Mucosa of descending colon (tissue), 3 donors: ENCODE results near the gene HTR3D. TPM values are rescaled to one million over a fixed set of nuclear protein-coding genes. Genes with fewer than 3 reads are reported as not detected.

Experiments used
- ATAC-seq: fragments of 200-7000 bp; cut with Tn5 transposase; one replicate; pipeline ENCODE4 v1.9.1; 2020; ENCODE audit warnings: mild to moderate bottlenecking, moderate library complexity
- DNase-seq, 3 donors: peaks; one replicate each; pipeline ENCODE4 v3.0.0-alpha.2; 2020
- H3K36me3 ChIP-seq: fragments of 200-600 bp; one replicate; pipeline ENCODE4 v1.8.0; 2021; ENCODE audit warnings: low read depth, mild to moderate bottlenecking
- H3K4me1 ChIP-seq: fragments of 200-600 bp; one replicate; pipeline ENCODE4 v1.8.0; 2021; ENCODE audit warnings: low read depth, mild to moderate bottlenecking
- H3K4me3 ChIP-seq: fragments of 200-600 bp; one replicate; pipeline ENCODE4 v1.8.0; 2021; ENCODE audit warnings: mild to moderate bottlenecking
- H3K9me3 ChIP-seq: fragments of 200-600 bp; one replicate; pipeline ENCODE4 v1.8.0; 2021; ENCODE audit warnings: mild to moderate bottlenecking
- intact Hi-C, 2 donors: fragments of 100-400 bp; cut with DNase I in 1 of 2; cut with micrococcal nuclease in 1 of 2; formaldehyde crosslinking; loops; one replicate each; pipeline versions ENCODE4 v1.11.0 to v1.11.1; 2022; cut with DNase I, micrococcal nuclease
- total RNA-seq, 3 donors: library from RNA; stranded (reverse); fragmentation: NEBNext Ultra II Directional in 2 of 3; extraction: Animal tissue kit (Norgen Biotek cat#: 25700) in 2 of 3; gene quantifications; one replicate each; pipeline versions ENCODE4 v1.2.1 to v1.2.4, GENCODE V29; 2021 to 2023
- TF ChIP-seq, protein P1 (sequence below): fragments of 200-600 bp; IDR thresholded peaks from one replicate; pipeline ENCODE4 v1.8.0; 2022; ENCODE audit warnings: antibody characterized with exemption, mild to moderate bottlenecking
- donor health status: DM: no; HTN: no; CAD: no; lungs with moderate emphysema.
- donor health status: DM: no; HTN: no; CAD: no.
- donor health status: DM: no; HTN: yes; CAD: no.

HTR3D gene
- total RNA-seq, 3 donors from 2014 or later = not detected

DNA sequence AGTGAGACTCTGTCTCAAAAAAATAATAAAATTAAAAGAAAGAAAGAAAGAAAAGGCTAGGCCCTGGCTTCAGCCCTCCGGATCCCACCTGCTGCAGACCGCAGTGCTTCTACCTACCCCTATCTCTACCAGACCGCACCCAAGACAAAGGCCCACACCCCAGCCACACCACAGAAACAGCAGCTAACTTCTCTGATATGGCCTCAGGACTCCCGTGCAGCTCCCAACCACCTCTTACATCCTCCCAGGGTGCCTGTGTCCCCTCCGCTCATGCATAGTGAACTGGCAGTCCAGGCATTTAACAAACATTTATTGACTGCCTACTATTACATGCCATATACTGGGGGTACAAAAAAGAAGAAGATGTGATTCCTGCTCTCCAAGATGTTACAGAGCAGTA lies 14.5 kb downstream of the HTR3D start:
- no peak for DNase-seq
- Histone ChIP-seq H3K9me3 (no peaks in the 10 kb centered on the region), H3K36me3 (no peaks in the 10 kb centered on the region), H3K4me3 (no peak overlapping the region), H3K4me1 (no peaks in the 10 kb centered on the region)
- no peak for ATAC-seq
- TF ChIP-seq, protein P1, sequence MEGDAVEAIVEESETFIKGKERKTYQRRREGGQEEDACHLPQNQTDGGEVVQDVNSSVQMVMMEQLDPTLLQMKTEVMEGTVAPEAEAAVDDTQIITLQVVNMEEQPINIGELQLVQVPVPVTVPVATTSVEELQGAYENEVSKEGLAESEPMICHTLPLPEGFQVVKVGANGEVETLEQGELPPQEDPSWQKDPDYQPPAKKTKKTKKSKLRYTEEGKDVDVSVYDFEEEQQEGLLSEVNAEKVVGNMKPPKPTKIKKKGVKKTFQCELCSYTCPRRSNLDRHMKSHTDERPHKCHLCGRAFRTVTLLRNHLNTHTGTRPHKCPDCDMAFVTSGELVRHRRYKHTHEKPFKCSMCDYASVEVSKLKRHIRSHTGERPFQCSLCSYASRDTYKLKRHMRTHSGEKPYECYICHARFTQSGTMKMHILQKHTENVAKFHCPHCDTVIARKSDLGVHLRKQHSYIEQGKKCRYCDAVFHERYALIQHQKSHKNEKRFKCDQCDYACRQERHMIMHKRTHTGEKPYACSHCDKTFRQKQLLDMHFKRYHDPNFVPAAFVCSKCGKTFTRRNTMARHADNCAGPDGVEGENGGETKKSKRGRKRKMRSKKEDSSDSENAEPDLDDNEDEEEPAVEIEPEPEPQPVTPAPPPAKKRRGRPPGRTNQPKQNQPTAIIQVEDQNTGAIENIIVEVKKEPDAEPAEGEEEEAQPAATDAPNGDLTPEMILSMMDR = no peak
- intact Hi-C loops = no loop called here

DNA sequence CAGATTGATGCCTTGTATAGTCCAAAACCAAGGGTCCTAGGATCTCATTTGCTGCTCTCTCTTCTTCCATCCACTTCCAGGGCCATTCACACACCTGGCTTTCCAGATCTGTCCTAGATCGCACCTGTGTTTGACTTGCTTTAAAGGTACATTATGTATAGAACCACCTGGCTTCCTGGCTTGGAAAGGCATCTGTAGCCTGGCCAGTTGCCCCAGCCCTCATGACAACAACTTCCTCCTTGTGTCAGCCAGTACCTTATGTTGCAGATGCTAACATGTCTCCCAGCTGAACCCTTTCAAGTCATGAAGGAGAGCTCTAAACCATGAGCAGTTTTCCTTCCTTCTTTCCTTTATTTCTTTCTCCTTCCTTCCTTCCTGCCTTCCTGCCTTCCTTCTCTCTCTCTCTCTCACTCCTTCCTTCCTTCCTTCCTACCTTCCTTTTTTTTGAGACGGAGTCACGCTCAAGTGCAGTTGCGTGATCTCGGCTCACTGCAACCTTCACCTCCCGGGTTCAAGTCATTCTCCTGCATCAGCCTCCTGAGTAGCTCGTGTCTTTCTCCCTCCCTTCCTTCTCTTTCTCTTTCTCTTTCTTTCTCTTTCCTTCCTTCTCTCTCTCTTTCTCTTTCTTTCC lies 18.8 kb downstream of the HTR3D start:
- no peak overlapping the region for H3K4me3 ChIP-seq
- intact Hi-C loops = no loop called here
- ATAC-seq (peak; percentile 80), DNase-seq (peak in 2 of 3 donors; percentile 17 to 34)
- TF ChIP-seq, protein P1 = no peak
- H3K4me1 ChIP-seq = no peaks in the 10 kb centered on the region
- no peaks in the 10 kb centered on the region for H3K36me3 ChIP-seq
- no peaks in the 10 kb centered on the region for H3K9me3 ChIP-seq

DNA sequence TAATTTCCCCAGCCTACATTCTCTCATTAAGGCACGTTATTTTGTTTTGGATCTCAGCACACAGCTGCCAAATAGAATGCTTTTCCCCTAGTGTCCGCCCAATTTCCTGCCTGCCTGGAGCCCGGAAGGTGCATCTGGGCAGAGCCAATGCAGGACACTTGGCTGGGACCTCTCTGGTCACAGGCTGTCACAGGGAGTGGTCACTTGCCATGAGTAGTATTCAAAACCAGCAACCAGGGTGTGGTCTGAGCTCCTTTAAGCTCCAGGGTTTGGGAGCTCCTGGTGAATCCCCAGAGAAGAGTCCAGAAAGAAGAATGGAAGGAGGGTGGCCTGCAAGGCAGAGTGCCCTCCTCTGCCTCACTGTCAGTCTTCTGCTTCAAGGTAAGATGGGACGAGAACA lies 21.2 kb downstream of the HTR3D start, which contains the start of gene HTR3C:
Gene HTR3C, plus strand, starts transcription at position 281 of the 400 bp plus-strand sequence. Its CDS starts 34 bp downstream, at position 315.
- no peaks in the 10 kb centered on the region for H3K4me1 ChIP-seq
- ATAC-seq = no peak
- H3K9me3 ChIP-seq = no peaks in the 10 kb centered on the region
- H3K4me3 ChIP-seq = no peak within 1 kb of the TSS
- TF ChIP-seq, protein P1 = no peak
- no peak for DNase-seq
- H3K36me3 ChIP-seq = no peaks in the 10 kb centered on the region
- intact Hi-C loops = no loop called here

DNA sequence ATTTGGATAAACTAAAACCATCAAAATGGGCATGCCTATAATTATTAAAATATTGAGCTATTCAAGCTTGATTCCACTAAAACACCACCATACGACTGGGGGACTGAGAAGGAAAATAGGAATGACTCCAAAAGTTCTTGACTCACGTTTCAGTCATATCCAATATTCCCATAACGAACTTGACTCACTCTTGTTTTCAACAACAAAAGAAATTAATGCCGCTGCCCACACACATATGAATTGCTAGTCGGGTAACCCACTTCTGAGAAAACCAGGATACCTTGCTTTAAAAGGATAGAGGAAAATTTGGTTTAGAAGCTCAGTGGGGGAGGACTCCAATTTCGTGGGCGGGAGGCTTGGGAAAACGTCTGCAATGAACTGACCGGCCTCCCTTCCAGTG lies 26.5 kb downstream of the HTR3D start:
- Histone ChIP-seq H3K9me3 (no peaks in the 10 kb centered on the region), H3K4me1 (no peaks in the 10 kb centered on the region), H3K4me3 (no peak overlapping the region), H3K36me3 (no peaks in the 10 kb centered on the region)
- DNase-seq (no peak), ATAC-seq (no peak)
- TF ChIP-seq, protein P1 = no peak
- intact Hi-C loops = no loop called here

DNA sequence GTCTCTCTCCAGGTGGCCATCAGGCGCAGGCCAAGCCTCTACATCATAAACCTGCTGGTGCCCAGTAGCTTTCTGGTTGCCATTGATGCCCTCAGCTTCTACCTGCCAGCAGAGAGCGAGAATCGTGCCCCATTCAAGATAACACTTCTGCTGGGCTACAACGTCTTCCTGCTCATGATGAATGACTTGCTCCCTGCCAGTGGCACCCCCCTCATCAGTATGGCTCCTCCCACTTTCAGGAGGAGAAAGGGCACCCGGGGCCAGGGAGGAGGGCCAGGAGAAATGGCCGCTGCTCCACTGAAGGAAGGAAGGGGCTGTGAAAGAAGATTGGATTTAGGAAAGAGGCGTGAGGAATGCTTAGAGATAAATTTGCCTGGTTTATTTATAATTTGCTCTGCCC lies 27.9 kb downstream of the HTR3D start:
- TF ChIP-seq, protein P1 = no peak
- no peak for ATAC-seq

More for the DNA sequence above, 27.9 kb downstream of the HTR3D start:
- no peak for DNase-seq
- Histone ChIP-seq H3K4me1 (no peaks in the 10 kb centered on the region), H3K4me3 (no peak overlapping the region), H3K9me3 (no peaks in the 10 kb centered on the region), H3K36me3 (no peaks in the 10 kb centered on the region)
- intact Hi-C loops = no loop called here
